DND-41 (cell line): Measurements from ENCODE around the gene STAC2.

Experiments
- CTCF ChIP-seq: IDR thresholded peaks from 2 replicates; pipeline ENCODE4 v1.5.1; 2012; ENCODE audit warnings: borderline replicate concordance, low read length, moderate library complexity, mild to moderate bottlenecking; ENCODE audit not compliant: poor library complexity, severe bottlenecking; ENCODE audit errors: extremely low read depth
- EZH2 ChIP-seq: IDR thresholded peaks from 3 replicates; pipeline ENCODE4 v1.6.1; 2012; ENCODE audit warnings: borderline replicate concordance, low read depth, mild to moderate bottlenecking, moderate library complexity, low read length, inconsistent platforms; ENCODE audit not compliant: severe bottlenecking

GRCh38 chr17:39170558-39170957 is 55.2 kb downstream of the STAC2 start:
- TF ChIP-seq CTCF (no peak), EZH2 (no peak)
